HepG2 (cell line): ENCODE data around the gene VPS11. TPM values are rescaled to one million over a fixed set of nuclear protein-coding genes. Genes with fewer than 3 reads are reported as not detected.

Experiments used
- CENPT ChIP-seq: sonication (generic); formaldehyde crosslinking; IDR thresholded peaks from 2 replicates; pipeline ENCODE4 v1.8.0; 2022; ENCODE audit warnings: low read depth, mild to moderate bottlenecking, moderate library complexity, missing genetic modification reagents
- FOXJ3 ChIP-seq: sonication (generic); formaldehyde crosslinking; IDR thresholded peaks from 2 replicates; pipeline ENCODE4 v1.4.0; 2020; ENCODE audit warnings: missing genetic modification reagents, mild to moderate bottlenecking, borderline replicate concordance
- HDAC1 ChIP-seq: sonication (generic); formaldehyde crosslinking; IDR thresholded peaks from 2 replicates; pipeline ENCODE4 v1.5.1; 2020; ENCODE audit warnings: mild to moderate bottlenecking, missing genetic modification reagents
- HIC2 ChIP-seq: sonication (generic); formaldehyde crosslinking; IDR thresholded peaks from 2 replicates; pipeline ENCODE4 v1.9.0; 2022; ENCODE audit warnings: low read depth, missing genetic modification reagents
- JUNB ChIP-seq: sonication (generic); formaldehyde crosslinking; IDR thresholded peaks from 2 replicates; pipeline ENCODE4 v1.8.0; 2022; ENCODE audit warnings: missing genetic modification reagents, mild to moderate bottlenecking, borderline replicate concordance
- MTA1 ChIP-seq: sonication (generic); formaldehyde crosslinking; IDR thresholded peaks from 2 replicates; pipeline ENCODE4 v1.4.0; 2020; ENCODE audit warnings: missing genetic modification reagents, mild to moderate bottlenecking, borderline replicate concordance
- POLR2AphosphoS5 ChIP-seq: IDR thresholded peaks from 2 replicates; pipeline ENCODE4 v1.6.1; 2012; ENCODE audit warnings: low read depth, low read length
- SMARCC2 ChIP-seq: fragments of 450-650 bp; IDR thresholded peaks from 2 replicates; pipeline ENCODE4 v1.6.1; 2017; ENCODE audit warnings: antibody characterized with exemption, mild to moderate bottlenecking
- SRSF9 ChIP-seq: fragments of 200-400 bp; formaldehyde crosslinking; IDR thresholded peaks from 2 replicates; pipeline ENCODE4 v1.6.1; 2018; ENCODE audit warnings: borderline replicate concordance, mild to moderate bottlenecking, low read depth, low read length; ENCODE audit not compliant: insufficient read depth, poor library complexity, severe bottlenecking
- ZNF350 ChIP-seq: sonication (generic); formaldehyde crosslinking; IDR thresholded peaks from 2 replicates; pipeline ENCODE4 v1.4.0; 2020; ENCODE audit warnings: mild to moderate bottlenecking, low read depth, missing genetic modification reagents, borderline replicate concordance
- ZNF687 ChIP-seq: sonication (generic); formaldehyde crosslinking; IDR thresholded peaks from 2 replicates; pipeline ENCODE4 v1.5.1; 2020; ENCODE audit warnings: mild to moderate bottlenecking, missing genetic modification reagents, moderate library complexity
- ZNF776 ChIP-seq: sonication (generic); formaldehyde crosslinking; IDR thresholded peaks from 2 replicates; pipeline ENCODE4 v1.4.0; 2020; ENCODE audit warnings: mild to moderate bottlenecking, missing genetic modification reagents
- ZSCAN29 ChIP-seq: sonication (generic); formaldehyde crosslinking; conservative IDR thresholded peaks from 2 replicates; pipeline ENCODE4 v1.4.0; 2020; ENCODE audit warnings: mild to moderate bottlenecking, missing genetic modification reagents
- polyA plus RNA-seq, 8 experiments: library from polyadenylated mRNA; depleted of rRNA in 3 of 8; stranded (reverse) in 7 of 8; unstranded in 1 of 8; fragments of >200 nt; fragmentation: Illumina TruSeq in 4 of 8; extraction: Trizol in 4 of 8; gene quantifications; 2 replicates each; pipeline versions ENCODE4 v1.2.1 to v1.2.3, GENCODE V29; 2011 to 2016; ENCODE audit warnings: low read depth in 4 of 8, missing spikeins in 1 of 8, mixed read lengths in 1 of 8; ENCODE audit not compliant: insufficient read depth in 1 of 8
- total RNA-seq, 5 experiments: library from RNA; depleted of rRNA; stranded (reverse); fragments of >200 nt; fragmentation: Illumina TruSeq; extraction: Trizol; gene quantifications; 2 replicates each; pipeline ENCODE4 v1.2.3, GENCODE V29; 2016; ENCODE audit warnings: low read depth in 1 of 5
- TF ChIP-seq, protein P1 (sequence below): IDR thresholded peaks from 2 replicates; pipeline ENCODE4 v1.6.1; 2016; ENCODE audit warnings: low read depth, borderline replicate concordance
- TF ChIP-seq, protein P2 (sequence below): fragments of 450-650 bp; IDR thresholded peaks from 2 replicates; pipeline ENCODE4 v1.6.1; 2016

VPS11 gene
- total and polyA plus RNA-seq, 2 of the 13 experiments (the other 11 are each of a cell fraction or from before 2014, with no cell fraction given), result 13.7 to 21.6 TPM

DNA sequence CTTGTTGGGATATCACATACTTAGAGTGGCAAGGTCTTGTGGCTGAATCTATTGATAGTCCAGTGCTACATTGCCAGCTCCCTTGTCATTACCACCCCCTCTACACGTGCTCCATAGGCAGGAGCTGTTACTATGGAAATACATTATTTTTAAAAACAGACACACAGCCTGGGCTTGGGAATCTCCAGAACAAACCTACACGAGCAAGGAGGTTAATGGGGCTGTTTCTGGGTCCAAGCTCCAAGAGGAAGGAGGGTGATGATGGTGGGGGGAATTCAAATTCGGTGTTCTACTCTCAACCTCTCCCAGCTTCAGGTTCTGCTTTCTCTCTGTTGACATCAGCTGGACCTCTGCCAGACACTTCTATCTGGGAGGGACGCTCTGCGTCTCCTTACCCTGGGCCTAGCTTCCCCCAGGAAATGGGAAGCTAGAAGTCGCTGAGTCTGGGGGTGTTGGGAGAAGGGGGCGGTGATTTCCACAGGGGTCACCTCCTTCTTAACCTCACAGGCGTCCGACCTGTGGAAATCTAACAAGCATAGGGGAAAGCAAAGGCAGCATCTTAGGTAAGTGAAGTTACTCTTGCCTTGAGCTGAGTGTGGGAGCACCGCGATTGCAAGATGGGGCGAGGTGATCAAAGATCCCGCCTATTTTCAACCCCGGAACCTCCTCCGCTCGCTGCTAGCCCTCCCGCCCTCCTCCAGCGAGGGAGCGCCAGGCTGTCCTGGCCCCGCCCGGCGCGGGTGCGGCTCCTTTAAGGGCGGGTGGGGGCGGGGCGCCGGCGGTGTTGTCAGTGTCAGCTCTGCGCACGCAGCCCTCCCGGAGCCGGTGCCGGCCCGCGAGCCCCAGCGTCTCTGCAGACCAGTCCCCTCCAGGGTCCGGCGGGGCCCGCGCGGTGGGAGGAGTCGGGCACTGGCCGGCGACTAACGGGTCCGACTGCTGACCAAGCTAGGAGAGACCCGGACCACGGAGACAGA, 39.2 kb downstream of the VPS11 start, which contains the start of gene C2CD2L (continued):
- TF ChIP-seq, protein P1, sequence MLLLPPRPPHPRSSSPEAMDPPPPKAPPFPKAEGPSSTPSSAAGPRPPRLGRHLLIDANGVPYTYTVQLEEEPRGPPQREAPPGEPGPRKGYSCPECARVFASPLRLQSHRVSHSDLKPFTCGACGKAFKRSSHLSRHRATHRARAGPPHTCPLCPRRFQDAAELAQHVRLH (CRISPR knock-in tag), result peak; percentile 16; the same call in 1 of the 2 replicates
- TF ChIP-seq MTA1 (CRISPR knock-in tag), result no peak
- no peak for TF ChIP-seq SMARCC2
- no peak for TF ChIP-seq JUNB
- TF ChIP-seq POLR2AphosphoS5, result 0 out of 2 replicates have a peak, but pooled peaks have one; percentile 37
- TF ChIP-seq HDAC1 (CRISPR knock-in tag), result peak; percentile 85
- TF ChIP-seq, protein P2, sequence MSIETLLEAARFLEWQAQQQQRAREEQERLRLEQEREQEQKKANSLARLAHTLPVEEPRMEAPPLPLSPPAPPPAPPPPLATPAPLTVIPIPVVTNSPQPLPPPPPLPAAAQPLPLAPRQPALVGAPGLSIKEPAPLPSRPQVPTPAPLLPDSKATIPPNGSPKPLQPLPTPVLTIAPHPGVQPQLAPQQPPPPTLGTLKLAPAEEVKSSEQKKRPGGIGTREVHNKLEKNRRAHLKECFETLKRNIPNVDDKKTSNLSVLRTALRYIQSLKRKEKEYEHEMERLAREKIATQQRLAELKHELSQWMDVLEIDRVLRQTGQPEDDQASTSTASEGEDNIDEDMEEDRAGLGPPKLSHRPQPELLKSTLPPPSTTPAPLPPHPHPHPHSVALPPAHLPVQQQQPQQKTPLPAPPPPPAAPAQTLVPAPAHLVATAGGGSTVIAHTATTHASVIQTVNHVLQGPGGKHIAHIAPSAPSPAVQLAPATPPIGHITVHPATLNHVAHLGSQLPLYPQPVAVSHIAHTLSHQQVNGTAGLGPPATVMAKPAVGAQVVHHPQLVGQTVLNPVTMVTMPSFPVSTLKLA, result peak; percentile 48; the same call in 1 of the 2 replicates
- TF ChIP-seq HIC2, result no peak
- 0 out of 2 replicates have a peak, but pooled peaks have one; percentile 37 for TF ChIP-seq FOXJ3
- no peak for TF ChIP-seq SRSF9
- no peak for TF ChIP-seq ZSCAN29 (CRISPR knock-in tag)
- peak; percentile 44; the same call in 1 of the 2 replicates for TF ChIP-seq ZNF350 (CRISPR knock-in tag)
- no peak for TF ChIP-seq ZNF776 (CRISPR knock-in tag)
- TF ChIP-seq CENPT (CRISPR knock-in tag), result 0 out of 2 replicates have a peak, but pooled peaks have one; percentile 34
- TF ChIP-seq ZNF687 (CRISPR knock-in tag), result peak; percentile 62; the same call in 1 of the 2 replicates
